Kidney epithelial cell (primary cell): Measurements from ENCODE around the gene NEDD4. TPM values are rescaled to one million over a fixed set of nuclear protein-coding genes. Genes with fewer than 3 reads are reported as not detected.
"Not testable (repeated sequence)": the region's sequence is repeated elsewhere in the genome, so short reads cannot be mapped to it uniquely, and the experiment has no call there.

ENCODE experiments used
- DNase-seq: peaks from one replicate; pipeline ENCODE4 v3.0.0-alpha.2; 2010; ENCODE audit warnings: low read depth
- H3K27me3 ChIP-seq: 2 replicates; pipeline ENCODE4 v1.6.0; 2011; ENCODE audit warnings: low read length; ENCODE audit not compliant: control insufficient read depth, insufficient read depth
- H3K36me3 ChIP-seq: 2 replicates; pipeline ENCODE4 v1.5.1; 2011; ENCODE audit warnings: low read length; ENCODE audit not compliant: control insufficient read depth, insufficient read depth
- H3K4me3 ChIP-seq: 2 replicates; pipeline ENCODE4 v1.5.1; 2011; ENCODE audit warnings: low read depth, mild to moderate bottlenecking, control low read depth, low read length
- total RNA-seq: library from RNA; depleted of rRNA; stranded (reverse); fragments of >200 nt; gene quantifications from 2 replicates; pipeline ENCODE4 v1.2.3, GENCODE V29; 2015
- TF ChIP-seq, protein P1 (sequence below): IDR thresholded peaks from 2 replicates; pipeline ENCODE4 v1.5.1; 2011; ENCODE audit warnings: mild to moderate bottlenecking, moderate library complexity, low read length, control low read depth, inconsistent platforms; ENCODE audit not compliant: insufficient read depth, poor library complexity, severe bottlenecking

Gene NEDD4
- total RNA-seq, 1 donor from 2014 or later: 26.8 TPM

DNA sequence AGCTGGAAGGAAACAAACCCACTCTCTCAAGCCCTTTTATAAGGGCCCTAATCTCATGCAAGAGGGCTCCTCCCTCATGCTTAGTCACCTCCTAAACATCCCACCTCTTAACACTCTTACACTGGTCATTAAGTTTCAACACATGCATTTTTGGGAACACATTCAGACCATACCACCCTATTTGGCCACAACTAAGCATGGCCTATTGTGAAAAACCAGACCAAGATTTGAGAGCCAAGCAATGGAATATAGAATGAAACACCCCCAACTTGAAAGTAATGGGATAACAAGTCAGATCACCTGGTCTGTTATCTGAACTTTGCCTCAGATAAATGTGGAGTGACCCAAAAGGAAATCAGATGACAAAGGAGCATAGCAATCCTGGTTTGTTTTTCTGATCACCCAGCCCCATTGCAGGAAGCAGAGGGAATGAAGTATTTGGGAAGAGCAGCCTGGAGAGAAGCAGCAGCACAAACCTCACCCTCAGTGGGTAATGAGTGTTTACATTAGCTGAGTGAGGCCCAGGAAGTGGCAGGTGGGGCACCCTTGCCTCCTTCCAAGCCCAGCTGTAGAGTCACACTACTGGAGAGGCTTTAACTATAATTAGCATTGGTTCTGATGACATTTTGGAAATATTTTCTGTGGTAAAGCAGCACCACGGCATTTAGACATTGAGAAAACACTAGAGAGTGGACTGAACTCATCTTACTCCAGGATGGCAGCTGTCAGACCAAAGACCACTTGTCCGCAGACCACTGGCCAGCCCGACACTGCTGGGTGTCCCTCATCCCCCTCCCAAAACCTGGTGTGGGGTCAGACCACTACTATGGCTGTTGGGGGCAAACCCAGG, 201.6 kb downstream of the NEDD4 start:
- no peak overlapping the region for H3K4me3 ChIP-seq
- no peaks in the 10 kb centered on the region for H3K36me3 ChIP-seq
- no peaks in the 10 kb centered on the region for H3K27me3 ChIP-seq
- peak; percentile 77 for DNase-seq
- TF ChIP-seq, protein P1, sequence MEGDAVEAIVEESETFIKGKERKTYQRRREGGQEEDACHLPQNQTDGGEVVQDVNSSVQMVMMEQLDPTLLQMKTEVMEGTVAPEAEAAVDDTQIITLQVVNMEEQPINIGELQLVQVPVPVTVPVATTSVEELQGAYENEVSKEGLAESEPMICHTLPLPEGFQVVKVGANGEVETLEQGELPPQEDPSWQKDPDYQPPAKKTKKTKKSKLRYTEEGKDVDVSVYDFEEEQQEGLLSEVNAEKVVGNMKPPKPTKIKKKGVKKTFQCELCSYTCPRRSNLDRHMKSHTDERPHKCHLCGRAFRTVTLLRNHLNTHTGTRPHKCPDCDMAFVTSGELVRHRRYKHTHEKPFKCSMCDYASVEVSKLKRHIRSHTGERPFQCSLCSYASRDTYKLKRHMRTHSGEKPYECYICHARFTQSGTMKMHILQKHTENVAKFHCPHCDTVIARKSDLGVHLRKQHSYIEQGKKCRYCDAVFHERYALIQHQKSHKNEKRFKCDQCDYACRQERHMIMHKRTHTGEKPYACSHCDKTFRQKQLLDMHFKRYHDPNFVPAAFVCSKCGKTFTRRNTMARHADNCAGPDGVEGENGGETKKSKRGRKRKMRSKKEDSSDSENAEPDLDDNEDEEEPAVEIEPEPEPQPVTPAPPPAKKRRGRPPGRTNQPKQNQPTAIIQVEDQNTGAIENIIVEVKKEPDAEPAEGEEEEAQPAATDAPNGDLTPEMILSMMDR: no peak

- no peaks in the 10 kb centered on the region for H3K36me3 ChIP-seq
- DNase-seq: no peak
- no peaks in the 10 kb centered on the region for H3K27me3 ChIP-seq
- H3K4me3 ChIP-seq: no peak overlapping the region
- TF ChIP-seq, protein P1: peak; percentile 43
Observed at GRCh38 chr15:55789066-55789660, 204.2 kb downstream of the NEDD4 start.

- no peaks in the 10 kb centered on the region for H3K27me3 ChIP-seq
- H3K36me3 ChIP-seq: no peaks in the 10 kb centered on the region
- DNase-seq: no peak
- H3K4me3 ChIP-seq: no peak overlapping the region
- TF ChIP-seq, protein P1: no peak
Observed at GRCh38 chr15:55786341-55786740, 207.1 kb downstream of the NEDD4 start.

GRCh38 chr15:55785593-55785992, 207.8 kb downstream of the NEDD4 start:
- not testable (repeated sequence) for H3K36me3 ChIP-seq, H3K27me3 ChIP-seq, DNase-seq, H3K4me3 ChIP-seq

DNA sequence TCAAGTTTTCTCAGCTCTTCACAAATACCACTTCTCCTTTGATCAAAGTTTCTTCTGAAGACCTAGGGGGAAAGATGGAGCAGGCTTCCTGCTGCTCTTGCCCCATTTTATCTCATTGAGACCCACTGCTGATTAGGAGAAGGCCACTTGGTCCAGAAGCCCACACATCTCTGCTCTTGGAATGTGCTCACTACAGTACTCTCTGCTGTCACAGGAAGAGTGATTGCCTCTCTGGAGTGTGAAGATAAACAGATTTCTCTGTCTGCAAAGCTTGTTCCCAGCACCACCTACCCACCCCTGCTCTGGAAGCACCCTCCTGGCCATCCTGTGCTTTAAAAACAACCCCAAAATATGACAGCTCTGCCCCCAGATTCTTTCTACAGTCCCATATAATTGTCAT, 209.1 kb downstream of the NEDD4 start:
- DNase-seq: no peak
- TF ChIP-seq, protein P1: no peak

DNA sequence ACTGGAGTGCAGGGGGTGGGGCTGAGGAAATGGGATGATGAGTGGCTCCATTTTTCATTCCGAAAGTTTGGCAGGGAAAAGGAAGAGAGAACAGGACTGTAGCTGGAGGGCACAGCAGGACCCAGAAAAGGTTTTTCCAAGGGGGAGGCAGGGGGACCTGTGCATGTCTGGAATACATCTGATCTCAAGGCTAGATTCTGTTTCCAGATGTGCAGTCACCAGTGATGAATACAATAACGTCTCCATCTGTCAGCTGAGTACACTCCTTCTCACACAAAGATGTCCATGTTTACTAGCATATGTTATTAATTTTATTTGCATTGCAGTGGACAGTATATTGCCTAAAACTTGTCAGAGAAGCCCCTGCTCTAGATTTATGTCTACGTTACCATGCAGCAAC, 210.5 kb downstream of the NEDD4 start:
- Histone ChIP-seq H3K4me3 (no peak overlapping the region), H3K27me3 (no peaks in the 10 kb centered on the region), H3K36me3 (no peaks in the 10 kb centered on the region)
- DNase-seq: no peak
- TF ChIP-seq, protein P1: no peak

More for the DNA sequence above, 209.1 kb downstream of the NEDD4 start:
- Histone ChIP-seq H3K27me3 (no peaks in the 10 kb centered on the region), H3K36me3 (no peaks in the 10 kb centered on the region), H3K4me3 (no peak overlapping the region)
